Measurements from ENCODE around the gene COL19A1. TPM values are rescaled to one million over a fixed set of nuclear protein-coding genes. Genes with fewer than 3 reads are reported as not detected.

The COL19A1 gene
- total and polyA plus RNA-seq, 3 donors from 2014 or later: 0.30 to 2.5 (median 1.4) TPM

- Histone ChIP-seq H3K4me3 (no peak overlapping the region), H3K27me3 (no peaks in the 10 kb centered on the region), H3K27ac (no peak overlapping the region), H3K4me1 (no peaks in the 10 kb centered on the region), H3K9me3 (no peaks in the 10 kb centered on the region), H3K36me3 (ENCODE audit: low read depth, missing control alignments) (no peaks in the 10 kb centered on the region)
- 40 to 46% methylated on average over 3 of the region's 3 CpGs for WGBS, 2 donors
- no peak for TF ChIP-seq POLR2A (IDR thresholded peaks at IDR 0.05)
- TF ChIP-seq CTCF (IDR thresholded peaks at IDR 0.05): no peak
- intact Hi-C loops (cut with DNase I; ENCODE audit: low total_unique reads): no loop called here
- DNase-seq: no peak
Measured at GRCh38 chr6:70183538-70183937, 317.2 kb downstream of the COL19A1 start.

GRCh38 chr6:70184723-70185122, 318.4 kb downstream of the COL19A1 start:
- Histone ChIP-seq H3K27ac (no peak overlapping the region), H3K36me3 (ENCODE audit: low read depth, missing control alignments) (no peaks in the 10 kb centered on the region), H3K9me3 (no peaks in the 10 kb centered on the region), H3K4me3 (no peak overlapping the region), H3K4me1 (no peaks in the 10 kb centered on the region), H3K27me3 (no peaks in the 10 kb centered on the region)
- DNase-seq: no peak
- intact Hi-C loops (cut with DNase I; ENCODE audit: low total_unique reads): no loop called here
- TF ChIP-seq POLR2A (IDR thresholded peaks at IDR 0.05): no peak
- no peak for TF ChIP-seq CTCF (IDR thresholded peaks at IDR 0.05)
- 92 to 94% methylated on average over 3 of the region's 3 CpGs for WGBS, 2 donors

DNA sequence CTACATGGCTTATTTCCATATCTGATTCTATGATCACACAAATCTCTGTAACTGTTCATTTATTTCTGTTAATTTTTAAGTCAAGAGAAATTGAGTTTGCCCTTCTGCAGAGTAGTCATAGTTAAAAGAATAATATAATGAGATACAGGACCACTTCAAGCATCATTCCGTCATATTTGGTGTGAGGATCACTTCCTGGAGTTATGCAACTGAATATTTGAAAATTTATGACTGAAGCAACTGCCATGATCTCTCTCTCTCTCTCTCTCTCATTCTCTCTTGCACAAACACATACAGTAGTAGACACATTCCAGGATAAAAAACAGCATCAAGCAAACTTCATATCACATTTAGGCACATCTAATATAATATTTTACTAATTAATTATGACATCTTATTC, 320.1 kb downstream of the COL19A1 start:
- intact Hi-C loops (cut with DNase I; ENCODE audit: low total_unique reads): no loop called here
- TF ChIP-seq CTCF (IDR thresholded peaks at IDR 0.05) (no peak), POLR2A (IDR thresholded peaks at IDR 0.05) (no peak)
- DNase-seq: no peak
- H3K36me3 ChIP-seq (ENCODE audit: low read depth, missing control alignments): no peaks in the 10 kb centered on the region
- 86 to 89% methylated on average over 1 of the region's 1 CpG for WGBS, 2 donors
- no peak overlapping the region for H3K27ac ChIP-seq
- H3K9me3 ChIP-seq: no peaks in the 10 kb centered on the region
- peaks cover 2% of the 10 kb centered on the region for H3K27me3 ChIP-seq
- H3K4me3 ChIP-seq: no peak overlapping the region
- no peaks in the 10 kb centered on the region for H3K4me1 ChIP-seq

- peaks cover 4% of the 10 kb centered on the region for H3K27me3 ChIP-seq
- H3K36me3 ChIP-seq (ENCODE audit: low read depth, missing control alignments): no peaks in the 10 kb centered on the region
- DNase-seq: no peak
- H3K27ac ChIP-seq: no peak overlapping the region
- WGBS, 2 donors: 74 to 81% methylated on average over 6 of the region's 6 CpGs
- TF ChIP-seq CTCF (IDR thresholded peaks at IDR 0.05): no peak
- no peak for TF ChIP-seq POLR2A (IDR thresholded peaks at IDR 0.05)
- H3K4me3 ChIP-seq: no peak overlapping the region
- no peaks in the 10 kb centered on the region for H3K9me3 ChIP-seq
- intact Hi-C loops (cut with DNase I; ENCODE audit: low total_unique reads): no loop called here
- H3K4me1 ChIP-seq: no peaks in the 10 kb centered on the region
Measured at GRCh38 chr6:70188202-70188601, 321.8 kb downstream of the COL19A1 start.

DNA sequence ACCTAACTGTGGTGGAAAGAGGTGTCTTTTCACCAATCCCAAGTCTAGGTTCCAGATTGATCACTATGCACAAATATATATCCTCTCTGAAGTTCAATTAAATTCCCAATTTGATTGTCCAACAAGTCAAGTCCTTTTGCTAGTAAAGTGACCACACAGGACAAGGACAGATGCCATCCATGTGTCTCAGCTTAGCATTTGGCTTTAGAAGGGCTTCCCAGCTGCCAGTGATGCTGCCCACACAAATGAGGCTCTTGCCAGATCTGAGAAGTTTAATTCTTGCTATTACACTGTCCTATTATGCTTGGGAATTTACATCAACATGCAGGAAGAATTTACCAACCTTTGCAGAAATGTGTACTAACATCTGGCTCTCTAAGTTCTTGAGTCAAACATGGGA, 328.1 kb downstream of the COL19A1 start:
- TF ChIP-seq CTCF (IDR thresholded peaks at IDR 0.05): no peak
- no peak for TF ChIP-seq POLR2A (IDR thresholded peaks at IDR 0.05)
- no peaks in the 10 kb centered on the region for H3K36me3 ChIP-seq (ENCODE audit: low read depth, missing control alignments)
- peaks cover 4% of the 10 kb centered on the region for H3K27me3 ChIP-seq
- no peak overlapping the region for H3K4me3 ChIP-seq
- no peak overlapping the region for H3K27ac ChIP-seq
- intact Hi-C loops (cut with DNase I; ENCODE audit: low total_unique reads): no loop called here
- H3K4me1 ChIP-seq: no peaks in the 10 kb centered on the region
- DNase-seq: no peak
- no peaks in the 10 kb centered on the region for H3K9me3 ChIP-seq
